HG03575 (cell line): ENCODE results near the gene TUB.

Experiments used
- ATAC-seq: cut with Tn5 transposase; IDR thresholded peaks from one replicate; pipeline ENCODE4 v1.9.1; 2021; ENCODE audit not compliant: unreplicated experiment, insufficient number of reproducible peaks, low FRiP score; ENCODE audit errors: extremely low read depth

The TUB gene

DNA sequence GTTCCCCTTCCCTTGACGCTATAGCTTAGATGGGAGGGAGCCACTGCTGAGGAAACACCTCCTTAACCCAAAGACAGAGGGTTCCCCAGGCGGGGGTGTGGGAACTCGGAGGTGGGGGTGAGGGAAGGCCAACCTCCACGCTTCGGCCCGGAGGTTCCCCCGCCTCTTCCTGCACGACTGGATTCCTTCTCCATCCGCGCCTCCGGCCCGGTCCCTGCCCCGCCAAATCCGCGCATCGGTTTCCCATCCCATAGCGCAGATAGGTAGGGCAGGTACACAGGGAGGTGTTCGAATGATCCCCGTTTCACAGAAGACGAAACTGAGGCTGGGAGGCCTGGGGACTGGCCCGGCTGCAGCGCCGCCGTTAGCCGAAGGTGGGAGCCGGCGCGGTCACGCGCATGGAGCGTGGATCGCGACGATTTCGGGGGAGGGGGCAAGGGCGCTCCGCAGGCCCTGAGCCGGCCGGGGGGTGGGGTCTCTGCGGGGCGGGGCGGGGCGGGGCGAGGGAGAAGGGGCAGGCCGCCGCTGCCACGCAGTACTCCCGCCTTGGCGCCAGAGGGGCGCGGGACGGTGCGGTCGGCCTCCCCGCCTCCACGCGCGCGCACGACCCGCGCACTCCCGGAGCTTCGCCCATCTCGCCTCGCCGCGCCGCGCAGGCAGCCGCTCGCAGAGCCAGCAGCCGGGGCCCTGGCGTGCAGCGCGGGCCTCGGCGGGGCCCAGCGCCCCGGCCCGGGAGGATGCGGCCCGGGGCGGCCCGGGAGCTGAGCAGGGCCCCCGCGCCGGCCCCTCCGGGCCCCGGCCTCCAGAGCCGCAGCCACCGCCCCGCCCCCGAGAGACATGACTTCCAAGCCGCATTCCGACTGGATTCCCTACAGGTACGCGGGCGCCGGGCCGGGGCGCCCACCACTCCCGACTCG lies at the start of gene TUB:
TSS of gene TUB (plus strand) at position 538 of the 917 bp plus-strand sequence. CDS start at position 838, 300 bp downstream.
- ATAC-seq: no peak

DNA sequence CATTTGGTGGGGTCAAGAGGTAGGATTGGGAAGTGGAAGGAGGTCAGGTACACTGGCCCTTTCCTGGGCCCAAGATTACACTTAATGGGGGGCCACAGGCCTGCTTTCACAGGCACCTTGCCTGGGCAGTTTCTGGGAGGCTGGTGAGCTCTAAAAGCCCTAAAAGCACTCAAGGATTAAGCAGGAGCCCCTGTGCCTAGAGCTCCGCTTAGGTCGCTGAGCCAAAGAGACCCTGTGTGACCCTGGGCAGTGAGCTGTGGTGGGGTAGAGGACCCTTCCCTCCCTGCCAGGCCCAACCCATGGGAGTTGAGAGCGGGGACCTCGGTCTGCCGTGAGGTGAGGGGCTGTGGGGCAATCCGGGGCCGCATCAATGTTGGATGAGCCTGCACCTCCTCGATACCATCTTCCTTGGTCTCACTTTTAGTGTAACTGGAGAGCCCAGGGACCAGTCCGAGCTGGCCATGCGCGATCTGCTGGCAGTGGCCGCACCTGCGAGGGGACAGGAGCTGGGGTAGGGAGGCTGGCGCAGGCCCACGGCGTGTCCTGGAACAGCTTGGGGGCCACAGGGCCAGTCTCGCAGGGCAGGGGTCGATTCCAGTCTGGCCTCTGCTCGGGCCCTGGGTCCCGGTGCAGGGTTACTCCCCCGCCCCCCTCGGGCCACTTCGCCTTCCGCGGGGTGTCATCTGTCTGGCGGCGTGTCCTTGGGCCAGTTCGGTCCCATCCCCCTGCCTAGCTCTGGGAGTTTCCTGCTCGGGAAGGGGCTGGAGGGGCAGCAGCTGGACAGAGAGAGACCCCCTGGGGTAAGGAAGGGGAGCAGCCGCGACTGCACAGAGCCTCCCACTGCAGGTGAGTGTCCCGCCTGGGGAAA lies 49.5 kb upstream of the TUB start:
- ATAC-seq: no peak

DNA sequence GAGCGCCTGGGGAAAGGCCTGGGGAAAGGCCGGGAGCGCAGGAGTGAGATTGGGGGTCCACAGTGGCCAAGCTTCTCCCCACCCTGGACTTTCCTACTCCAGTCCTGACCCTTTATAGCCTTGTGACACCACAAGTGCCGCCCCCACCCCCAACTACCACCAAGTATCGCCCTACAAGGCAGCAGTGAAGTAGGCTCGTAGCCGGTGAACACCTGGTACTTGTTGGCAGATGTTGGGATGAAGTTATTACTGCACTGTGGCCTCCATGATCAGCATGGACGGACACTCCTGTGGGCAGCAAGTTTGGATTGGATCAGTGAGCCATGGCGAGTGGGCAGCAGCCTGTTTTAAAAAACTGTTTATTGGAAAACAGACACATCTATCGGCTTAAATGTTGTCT lies 48.9 kb upstream of the TUB start:
- no peak for ATAC-seq

GRCh38 chr11:8032576-8033304 lies 48.3 kb upstream of the TUB start:
- no peak for ATAC-seq

- no peak for ATAC-seq
These were observed 47.5 kb upstream of the TUB start for GRCh38 chr11:8033305-8034105.

- ATAC-seq: no peak
These were observed 46.9 kb upstream of the TUB start for GRCh38 chr11:8034106-8034585.

DNA sequence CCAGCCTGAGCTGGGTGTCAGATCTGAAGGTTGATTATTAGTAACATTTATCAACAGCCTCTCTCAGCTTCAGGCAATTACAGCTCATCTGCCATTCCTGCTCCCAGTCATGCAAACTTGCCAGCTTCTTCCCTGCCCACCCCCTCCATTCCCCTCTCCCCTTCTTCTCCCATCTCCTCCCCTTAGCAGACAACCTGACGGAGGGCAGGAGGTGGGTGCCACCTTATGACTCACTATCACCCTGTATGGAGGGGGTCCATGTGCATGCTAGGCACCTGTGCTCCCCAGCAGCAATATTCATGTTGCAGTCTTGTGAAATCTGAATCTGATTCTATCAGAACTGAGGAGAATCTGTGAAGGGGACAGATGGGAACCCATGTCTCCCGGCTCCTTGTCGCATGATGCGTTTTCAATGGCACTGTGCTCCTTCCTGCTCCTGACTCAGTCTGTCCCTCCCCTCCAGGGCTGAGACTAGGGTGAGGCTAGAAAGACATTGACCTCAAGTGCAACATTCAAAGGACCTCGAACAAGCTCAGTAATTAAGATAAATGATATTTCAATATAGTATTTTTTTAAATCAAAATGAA lies 46.3 kb upstream of the TUB start:
- no peak for ATAC-seq

DNA sequence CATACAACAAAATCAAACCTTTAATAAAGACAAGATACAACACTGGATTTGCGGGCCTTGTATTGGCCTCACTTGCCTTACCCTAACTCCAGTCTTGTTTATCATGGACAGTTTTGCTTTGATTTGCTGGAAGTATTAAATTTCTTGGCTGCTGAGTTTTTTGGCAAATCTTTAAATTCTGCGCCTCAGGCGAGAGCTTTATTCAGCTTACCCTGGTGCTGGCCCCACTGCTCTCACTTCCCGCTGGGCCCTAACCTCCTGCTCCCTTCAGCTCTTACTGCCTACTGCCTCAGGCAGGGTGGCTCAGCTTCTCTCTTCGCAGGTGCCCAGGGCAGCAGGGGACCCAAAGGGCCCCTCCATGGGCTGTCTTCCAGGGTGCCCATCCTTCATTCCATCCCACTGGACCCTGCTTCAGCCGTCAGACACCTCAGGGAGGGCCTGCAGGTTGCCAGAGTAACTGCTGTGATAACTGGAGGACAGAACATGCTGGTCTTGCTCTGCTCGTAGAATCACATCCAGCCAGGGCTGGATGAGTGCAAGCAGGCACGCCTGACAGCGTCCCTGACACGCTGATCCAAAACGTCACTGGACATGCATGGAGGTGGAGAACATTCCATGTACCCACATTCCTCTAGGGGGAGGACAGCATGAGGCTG lies 45.7 kb upstream of the TUB start:
- no peak for ATAC-seq

DNA sequence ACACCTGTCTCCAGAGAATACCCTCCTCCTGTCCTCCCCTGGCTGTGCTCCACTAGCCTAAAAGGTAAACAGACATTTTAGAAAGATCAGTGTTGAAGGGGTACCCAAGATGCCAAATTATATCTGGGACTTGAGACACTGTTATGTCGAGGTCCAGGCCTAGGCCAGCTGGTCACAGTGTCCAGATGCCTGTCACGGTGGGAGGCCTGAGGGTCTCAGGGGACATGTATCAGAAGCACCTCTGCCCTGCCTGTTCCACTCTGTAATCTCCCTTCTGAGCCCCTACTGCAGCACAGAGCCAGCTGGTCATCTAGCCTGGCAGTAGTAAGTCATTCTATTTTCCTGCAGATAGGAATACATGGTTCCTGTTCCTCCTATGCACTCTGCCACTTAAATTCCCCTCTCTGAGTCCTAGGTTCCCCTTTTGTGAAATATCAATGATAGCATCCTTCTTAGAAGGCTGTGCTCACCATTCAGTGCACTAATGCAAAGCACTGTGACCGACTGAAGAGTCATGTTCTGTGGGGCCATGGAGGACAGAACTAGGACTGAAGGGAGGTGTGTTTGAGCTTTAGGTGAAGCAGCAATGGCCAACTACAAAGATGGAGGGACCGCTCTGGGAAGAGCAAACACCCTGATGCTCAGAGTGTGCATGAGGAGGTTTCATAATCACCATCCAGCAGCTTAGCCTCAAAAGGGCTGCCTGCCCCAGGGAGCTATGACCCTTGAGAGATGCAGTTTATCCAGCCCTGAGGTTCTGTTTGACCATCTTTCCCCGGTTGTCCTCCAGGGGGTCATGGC lies 44.8 kb upstream of the TUB start:
- no peak for ATAC-seq

DNA sequence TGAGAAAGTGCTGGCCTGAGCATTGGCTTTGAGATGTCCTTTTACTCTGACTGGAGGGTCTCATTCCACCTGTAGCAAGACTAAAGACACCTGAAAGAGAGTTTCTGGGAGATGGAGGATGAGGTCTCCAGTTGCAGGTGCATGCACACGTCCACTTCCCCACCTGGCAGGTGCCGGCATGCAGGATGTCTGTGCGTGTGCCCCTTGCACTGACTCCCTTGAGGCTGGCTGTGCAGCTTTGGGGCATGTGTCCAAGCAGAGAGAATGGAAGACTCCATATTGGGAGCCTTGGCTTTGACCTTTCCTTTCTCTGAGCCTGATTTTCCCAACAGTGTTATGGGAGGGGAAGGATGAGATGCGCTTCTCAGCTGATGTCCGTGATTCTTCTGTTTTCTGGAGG lies 44.0 kb upstream of the TUB start:
- no peak for ATAC-seq

DNA sequence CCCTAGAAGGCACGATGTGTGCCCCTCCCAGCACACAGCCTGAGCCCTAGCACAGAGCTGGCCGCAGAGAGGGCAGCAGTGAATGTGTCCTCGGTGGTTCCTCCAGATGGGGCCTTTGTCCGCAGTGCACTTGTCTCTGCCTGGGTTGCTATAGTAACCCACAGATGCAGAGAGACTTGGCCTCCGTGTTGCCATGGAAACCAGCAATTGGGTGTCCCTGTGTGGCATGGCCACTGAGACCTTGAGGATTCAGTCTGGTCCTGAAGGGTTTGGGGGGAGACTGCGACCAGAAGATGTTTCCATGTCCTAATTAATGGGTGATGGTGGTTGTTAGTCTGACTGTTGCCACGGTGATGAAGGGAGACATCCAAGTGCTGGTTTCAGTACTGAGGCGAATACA lies 42.6 kb upstream of the TUB start:
- ATAC-seq: no peak

GRCh38 chr11:8038811-8039529 lies 42.0 kb upstream of the TUB start:
- ATAC-seq: no peak

DNA sequence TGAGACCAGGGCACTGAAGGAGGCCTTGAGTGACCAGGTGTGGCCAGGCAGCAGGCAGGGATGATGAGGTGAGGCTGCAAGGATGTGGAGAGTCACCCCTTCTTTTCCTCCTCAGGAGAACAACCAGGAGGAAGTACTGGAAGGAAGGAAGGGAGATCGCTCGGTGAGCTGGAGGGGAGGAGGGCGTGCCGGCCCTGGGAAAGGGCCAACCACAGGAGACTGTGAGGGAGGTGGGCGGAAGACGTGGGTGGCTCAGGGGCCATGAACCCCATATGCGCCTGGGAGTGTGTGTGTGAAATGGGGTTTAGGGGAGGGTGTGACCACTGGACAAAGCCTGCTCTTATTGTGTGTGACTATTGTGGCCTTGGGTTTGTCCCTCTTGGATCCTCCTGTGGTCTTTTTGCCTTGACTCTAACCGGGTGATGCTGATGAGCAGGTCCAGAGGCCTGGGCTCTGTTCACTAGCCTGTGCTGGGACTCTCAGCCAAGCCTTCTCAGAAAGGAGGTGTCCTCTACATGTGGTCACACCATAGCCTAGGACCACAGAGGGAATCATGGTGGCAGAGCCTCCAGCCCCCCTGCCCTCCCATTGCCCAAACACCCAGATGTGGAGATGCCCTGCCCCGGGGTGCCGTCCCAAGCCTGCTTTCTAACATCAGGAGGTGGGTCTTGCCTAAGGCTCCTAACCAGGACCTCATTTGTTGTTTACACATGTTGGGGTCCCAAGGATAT lies 41.3 kb upstream of the TUB start:
- ATAC-seq: no peak

- ATAC-seq: no peak
These were observed 40.6 kb upstream of the TUB start for GRCh38 chr11:8040261-8040920.

DNA sequence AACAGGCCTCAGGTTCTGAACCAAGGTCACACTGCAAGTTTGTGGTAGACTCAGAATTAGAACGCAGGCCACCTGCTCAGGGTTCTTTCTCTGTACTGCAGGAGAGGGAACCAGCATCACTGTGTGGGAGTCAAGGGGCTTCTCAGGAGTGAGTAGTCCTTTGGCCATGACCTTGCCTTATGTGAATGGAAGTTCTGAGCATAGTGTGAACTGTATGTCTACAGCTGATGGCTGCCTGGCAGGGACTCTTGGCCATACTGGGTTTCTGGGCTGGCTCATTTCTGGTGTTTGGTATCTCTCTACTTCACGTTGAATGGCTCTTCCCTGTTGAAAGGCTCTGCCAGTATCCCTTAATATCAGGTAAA lies 40.1 kb upstream of the TUB start:
- ATAC-seq: no peak
